Measurements from ENCODE around the gene MYO5C. TPM values are rescaled to one million over a fixed set of nuclear protein-coding genes. Genes with fewer than 3 reads are reported as not detected.

MYO5C gene, protein sequence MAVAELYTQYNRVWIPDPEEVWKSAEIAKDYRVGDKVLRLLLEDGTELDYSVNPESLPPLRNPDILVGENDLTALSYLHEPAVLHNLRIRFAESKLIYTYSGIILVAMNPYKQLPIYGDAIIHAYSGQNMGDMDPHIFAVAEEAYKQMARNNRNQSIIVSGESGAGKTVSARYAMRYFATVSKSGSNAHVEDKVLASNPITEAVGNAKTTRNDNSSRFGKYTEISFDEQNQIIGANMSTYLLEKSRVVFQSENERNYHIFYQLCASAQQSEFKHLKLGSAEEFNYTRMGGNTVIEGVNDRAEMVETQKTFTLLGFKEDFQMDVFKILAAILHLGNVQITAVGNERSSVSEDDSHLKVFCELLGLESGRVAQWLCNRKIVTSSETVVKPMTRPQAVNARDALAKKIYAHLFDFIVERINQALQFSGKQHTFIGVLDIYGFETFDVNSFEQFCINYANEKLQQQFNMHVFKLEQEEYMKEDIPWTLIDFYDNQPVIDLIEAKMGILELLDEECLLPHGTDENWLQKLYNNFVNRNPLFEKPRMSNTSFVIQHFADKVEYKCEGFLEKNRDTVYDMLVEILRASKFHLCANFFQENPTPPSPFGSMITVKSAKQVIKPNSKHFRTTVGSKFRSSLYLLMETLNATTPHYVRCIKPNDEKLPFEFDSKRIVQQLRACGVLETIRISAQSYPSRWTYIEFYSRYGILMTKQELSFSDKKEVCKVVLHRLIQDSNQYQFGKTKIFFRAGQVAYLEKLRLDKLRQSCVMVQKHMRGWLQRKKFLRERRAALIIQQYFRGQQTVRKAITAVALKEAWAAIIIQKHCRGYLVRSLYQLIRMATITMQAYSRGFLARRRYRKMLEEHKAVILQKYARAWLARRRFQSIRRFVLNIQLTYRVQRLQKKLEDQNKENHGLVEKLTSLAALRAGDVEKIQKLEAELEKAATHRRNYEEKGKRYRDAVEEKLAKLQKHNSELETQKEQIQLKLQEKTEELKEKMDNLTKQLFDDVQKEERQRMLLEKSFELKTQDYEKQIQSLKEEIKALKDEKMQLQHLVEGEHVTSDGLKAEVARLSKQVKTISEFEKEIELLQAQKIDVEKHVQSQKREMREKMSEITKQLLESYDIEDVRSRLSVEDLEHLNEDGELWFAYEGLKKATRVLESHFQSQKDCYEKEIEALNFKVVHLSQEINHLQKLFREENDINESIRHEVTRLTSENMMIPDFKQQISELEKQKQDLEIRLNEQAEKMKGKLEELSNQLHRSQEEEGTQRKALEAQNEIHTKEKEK (N-terminal part only)
- 16.9 and 22.3 TPM in 2 replicates for total RNA-seq

DNA sequence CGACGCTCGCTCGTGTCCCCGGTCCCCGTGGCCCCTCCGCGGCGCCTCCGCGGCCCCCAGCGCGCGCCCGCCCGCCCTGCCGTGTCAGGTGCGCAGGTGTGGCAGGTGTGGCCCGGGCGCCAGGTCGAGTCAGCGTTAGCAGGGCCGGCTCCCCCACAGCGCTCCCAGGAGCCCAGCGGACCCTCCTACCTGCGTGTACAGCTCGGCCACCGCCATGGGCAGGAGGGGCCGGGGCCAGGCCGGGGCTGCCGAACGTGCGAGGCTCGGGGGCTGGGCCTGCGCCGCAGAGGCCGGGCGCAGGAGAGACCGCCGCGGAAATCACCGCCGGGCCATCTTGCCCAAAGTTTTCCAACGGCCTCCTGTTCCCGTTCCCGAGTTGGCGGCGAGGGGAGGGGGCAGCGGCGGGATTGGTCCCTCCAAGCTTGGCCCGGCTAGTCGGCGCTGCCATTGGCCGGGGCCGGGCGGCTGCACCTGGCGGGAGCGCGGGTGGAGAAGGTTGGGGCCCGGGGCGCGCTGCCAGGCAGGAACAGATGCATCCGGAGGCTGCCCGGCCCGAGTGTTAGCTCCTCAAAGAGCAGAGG lies at the start of gene MYO5C:
MYO5C (minus strand) TSS at position 384 of the 581 bp plus-strand sequence; CDS start at position 216, 168 bp downstream.
- TF ChIP-seq, protein P1, sequence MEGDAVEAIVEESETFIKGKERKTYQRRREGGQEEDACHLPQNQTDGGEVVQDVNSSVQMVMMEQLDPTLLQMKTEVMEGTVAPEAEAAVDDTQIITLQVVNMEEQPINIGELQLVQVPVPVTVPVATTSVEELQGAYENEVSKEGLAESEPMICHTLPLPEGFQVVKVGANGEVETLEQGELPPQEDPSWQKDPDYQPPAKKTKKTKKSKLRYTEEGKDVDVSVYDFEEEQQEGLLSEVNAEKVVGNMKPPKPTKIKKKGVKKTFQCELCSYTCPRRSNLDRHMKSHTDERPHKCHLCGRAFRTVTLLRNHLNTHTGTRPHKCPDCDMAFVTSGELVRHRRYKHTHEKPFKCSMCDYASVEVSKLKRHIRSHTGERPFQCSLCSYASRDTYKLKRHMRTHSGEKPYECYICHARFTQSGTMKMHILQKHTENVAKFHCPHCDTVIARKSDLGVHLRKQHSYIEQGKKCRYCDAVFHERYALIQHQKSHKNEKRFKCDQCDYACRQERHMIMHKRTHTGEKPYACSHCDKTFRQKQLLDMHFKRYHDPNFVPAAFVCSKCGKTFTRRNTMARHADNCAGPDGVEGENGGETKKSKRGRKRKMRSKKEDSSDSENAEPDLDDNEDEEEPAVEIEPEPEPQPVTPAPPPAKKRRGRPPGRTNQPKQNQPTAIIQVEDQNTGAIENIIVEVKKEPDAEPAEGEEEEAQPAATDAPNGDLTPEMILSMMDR (conservative IDR thresholded peaks at IDR 0.05; ENCODE audit: low read depth, low read length): no peak
- H3K4me3 ChIP-seq (ENCODE audit: low read depth, low read length): peak within 1 kb of the TSS; percentile 73
- DNase-seq (ENCODE audit: low read depth): no peak

DNA sequence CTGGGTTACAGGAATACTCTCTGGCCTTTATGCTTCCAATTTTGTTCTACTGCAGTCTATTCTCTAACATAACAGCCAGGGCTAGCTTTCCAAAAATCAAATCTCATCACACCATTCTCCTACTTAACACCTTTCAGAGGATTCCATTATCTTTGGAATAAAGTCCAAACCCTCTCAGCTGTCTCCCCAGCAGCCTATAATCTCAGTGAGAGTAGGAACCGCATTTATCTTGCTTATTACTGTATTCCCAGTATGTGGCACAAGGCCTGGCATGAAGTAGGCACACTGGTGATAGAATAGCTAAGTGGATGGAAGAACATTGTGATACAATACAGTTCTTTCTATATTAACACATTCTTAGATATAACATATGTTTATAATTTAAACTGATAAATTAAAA lies 49.0 kb upstream of the MYO5C start:
- H3K4me3 ChIP-seq (ENCODE audit: low read depth, low read length): no peak overlapping the region
- DNase-seq (ENCODE audit: low read depth): no peak
- TF ChIP-seq, protein P1 (conservative IDR thresholded peaks at IDR 0.05; ENCODE audit: low read depth, low read length): no peak

DNA sequence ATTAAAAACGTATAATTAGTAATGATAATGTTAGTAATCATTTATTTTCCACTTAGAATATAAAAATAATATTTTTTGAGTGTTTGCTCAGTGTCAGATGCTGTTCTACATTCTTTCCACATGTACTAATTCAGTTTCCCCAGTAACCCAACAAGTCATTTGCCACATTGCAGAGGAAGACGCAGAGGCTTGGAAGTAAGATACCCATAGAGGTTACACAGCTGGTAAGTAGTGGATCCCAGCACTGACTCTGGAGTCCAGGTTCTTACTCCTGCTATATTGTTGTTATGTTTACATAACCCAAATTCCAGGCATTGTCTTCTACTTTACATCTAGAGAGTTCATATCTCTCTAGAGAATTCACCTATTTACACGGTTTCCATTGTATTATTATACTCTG lies 48.2 kb upstream of the MYO5C start:
- H3K4me3 ChIP-seq (ENCODE audit: low read depth, low read length): no peak overlapping the region
- TF ChIP-seq, protein P1 (conservative IDR thresholded peaks at IDR 0.05; ENCODE audit: low read depth, low read length): no peak
- no peak for DNase-seq (ENCODE audit: low read depth)

DNA sequence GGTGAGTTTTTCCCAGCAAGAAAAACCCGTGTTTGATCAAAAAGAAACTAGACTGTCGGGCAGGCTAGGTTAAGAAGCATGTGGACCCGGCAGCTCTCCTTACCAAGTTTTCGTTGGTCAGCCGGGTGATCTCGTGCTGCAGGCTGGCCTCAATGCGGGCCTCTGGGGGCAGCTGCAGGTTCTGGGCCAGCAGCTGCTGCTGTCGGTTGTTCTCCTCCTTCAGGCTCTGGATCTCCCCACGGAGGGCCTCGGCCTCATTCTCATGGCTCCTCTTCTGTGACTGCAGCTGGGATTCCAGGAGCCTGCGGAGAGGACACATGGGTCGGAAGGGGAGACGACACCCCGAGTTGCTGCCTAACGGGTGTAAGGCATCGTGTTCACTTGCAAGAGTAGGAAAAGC lies 44.5 kb upstream of the MYO5C start:
- no peak overlapping the region for H3K4me3 ChIP-seq (ENCODE audit: low read depth, low read length)
- no peak for DNase-seq (ENCODE audit: low read depth)
- TF ChIP-seq, protein P1 (conservative IDR thresholded peaks at IDR 0.05; ENCODE audit: low read depth, low read length): no peak

DNA sequence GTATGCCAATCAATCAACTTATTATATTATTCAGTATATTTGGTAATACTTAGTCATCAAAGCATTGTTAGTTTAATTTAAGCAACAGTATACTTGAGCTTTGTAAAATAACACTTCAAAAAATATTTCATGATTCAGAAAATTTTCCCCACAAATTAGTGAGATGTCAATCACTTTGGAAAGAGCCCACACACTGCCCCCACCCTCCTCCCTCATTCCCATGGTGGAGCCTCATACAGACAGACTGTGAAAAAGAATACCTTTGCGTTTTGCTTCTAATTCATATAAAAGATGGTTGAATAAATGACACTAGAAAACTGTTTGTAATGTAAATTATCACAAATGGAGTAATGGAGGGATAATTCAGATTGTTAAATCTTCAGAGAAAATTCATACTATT lies 43.3 kb upstream of the MYO5C start:
- TF ChIP-seq, protein P1 (conservative IDR thresholded peaks at IDR 0.05; ENCODE audit: low read depth, low read length): no peak
- H3K4me3 ChIP-seq (ENCODE audit: low read depth, low read length): no peak overlapping the region
- no peak for DNase-seq (ENCODE audit: low read depth)

DNA sequence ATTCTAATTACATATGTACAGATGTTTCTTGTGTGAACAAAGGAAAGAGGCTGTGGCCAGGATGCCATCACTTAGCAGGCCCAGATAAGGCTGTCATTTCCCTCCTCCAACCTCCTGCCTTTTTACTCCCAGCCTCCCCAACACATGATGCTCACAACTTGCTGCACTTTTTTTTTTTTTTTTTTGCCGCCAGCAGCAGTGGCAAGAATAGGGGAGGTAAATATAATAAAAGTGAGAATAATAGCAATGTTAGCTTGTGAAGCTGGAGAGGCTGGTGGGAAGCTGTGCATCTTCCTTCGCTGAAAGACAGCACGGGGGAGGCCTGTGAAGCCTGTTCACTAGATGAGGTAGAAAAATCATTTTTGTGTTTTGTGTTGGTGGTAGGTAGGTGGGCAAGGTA lies 42.5 kb upstream of the MYO5C start:
- no peak overlapping the region for H3K4me3 ChIP-seq (ENCODE audit: low read depth, low read length)
- TF ChIP-seq, protein P1 (conservative IDR thresholded peaks at IDR 0.05; ENCODE audit: low read depth, low read length): no peak
- no peak for DNase-seq (ENCODE audit: low read depth)
